PC-3 (cell line): Measurements from ENCODE around the gene MRC2.

Source experiments
- EZH2phosphoT487 ChIP-seq: fragments of 300-600 bp; sonication (generic); IDR thresholded peaks from 2 replicates; pipeline ENCODE4 v1.6.1; 2018; ENCODE audit warnings: mild to moderate bottlenecking, antibody characterized with exemption, low read length, borderline replicate concordance
- TF ChIP-seq, protein P1 (sequence below): fragments of 300-600 bp; sonication (generic); conservative IDR thresholded peaks from 2 replicates; pipeline ENCODE4 v1.5.1; 2017; ENCODE audit warnings: antibody characterized with exemption, low read depth, mild to moderate bottlenecking, low read length

DNA sequence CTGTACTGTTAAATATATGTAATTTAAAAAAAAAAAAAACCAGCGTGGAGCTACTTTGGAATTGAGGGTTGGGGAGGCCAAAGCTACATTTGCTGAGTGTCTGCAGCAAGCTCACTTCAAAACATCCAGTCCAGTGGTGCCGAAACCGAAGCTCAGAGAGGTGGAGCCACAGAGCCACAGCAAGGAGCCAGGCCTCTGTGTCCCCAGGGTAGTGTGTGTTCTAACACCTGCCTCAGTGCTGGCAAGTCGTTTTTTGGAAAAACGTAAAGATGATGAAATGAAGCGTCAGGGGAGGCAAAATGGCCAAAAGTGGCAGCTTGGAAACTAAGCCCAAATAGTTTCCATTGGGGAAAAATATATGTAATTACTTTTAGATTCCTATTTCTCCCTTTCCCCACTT, 36.1 kb upstream of the MRC2 start:
- TF ChIP-seq, protein P1, sequence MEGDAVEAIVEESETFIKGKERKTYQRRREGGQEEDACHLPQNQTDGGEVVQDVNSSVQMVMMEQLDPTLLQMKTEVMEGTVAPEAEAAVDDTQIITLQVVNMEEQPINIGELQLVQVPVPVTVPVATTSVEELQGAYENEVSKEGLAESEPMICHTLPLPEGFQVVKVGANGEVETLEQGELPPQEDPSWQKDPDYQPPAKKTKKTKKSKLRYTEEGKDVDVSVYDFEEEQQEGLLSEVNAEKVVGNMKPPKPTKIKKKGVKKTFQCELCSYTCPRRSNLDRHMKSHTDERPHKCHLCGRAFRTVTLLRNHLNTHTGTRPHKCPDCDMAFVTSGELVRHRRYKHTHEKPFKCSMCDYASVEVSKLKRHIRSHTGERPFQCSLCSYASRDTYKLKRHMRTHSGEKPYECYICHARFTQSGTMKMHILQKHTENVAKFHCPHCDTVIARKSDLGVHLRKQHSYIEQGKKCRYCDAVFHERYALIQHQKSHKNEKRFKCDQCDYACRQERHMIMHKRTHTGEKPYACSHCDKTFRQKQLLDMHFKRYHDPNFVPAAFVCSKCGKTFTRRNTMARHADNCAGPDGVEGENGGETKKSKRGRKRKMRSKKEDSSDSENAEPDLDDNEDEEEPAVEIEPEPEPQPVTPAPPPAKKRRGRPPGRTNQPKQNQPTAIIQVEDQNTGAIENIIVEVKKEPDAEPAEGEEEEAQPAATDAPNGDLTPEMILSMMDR, result no peak
- TF ChIP-seq EZH2phosphoT487, result no peak
